ENCODE measurements around the gene NOMO2.
"Not testable (repeated sequence)": the region's sequence is repeated elsewhere in the genome, so short reads cannot be mapped to it uniquely, and the experiment has no call there.

GRCh38 chr16:18589806-18590205 is 27.9 kb upstream of the NOMO2 start:
- not testable (repeated sequence) for TF ChIP-seq EZH2 (IDR thresholded peaks at IDR 0.05; ENCODE audit: insufficient read depth, poor library complexity, severe bottlenecking); EZH2phosphoT487 (IDR thresholded peaks at IDR 0.05; ENCODE audit: insufficient read depth, low read depth)

Measured in GM23248 (cell line).